ENCODE data around the gene TENM4. TPM values are rescaled to one million over a fixed set of nuclear protein-coding genes. Genes with fewer than 3 reads are reported as not detected.

Gene TENM4
- polyA plus RNA-seq, 1 of the 3 experiments (the other 2 are of a cell fraction): 16.7 TPM

DNA sequence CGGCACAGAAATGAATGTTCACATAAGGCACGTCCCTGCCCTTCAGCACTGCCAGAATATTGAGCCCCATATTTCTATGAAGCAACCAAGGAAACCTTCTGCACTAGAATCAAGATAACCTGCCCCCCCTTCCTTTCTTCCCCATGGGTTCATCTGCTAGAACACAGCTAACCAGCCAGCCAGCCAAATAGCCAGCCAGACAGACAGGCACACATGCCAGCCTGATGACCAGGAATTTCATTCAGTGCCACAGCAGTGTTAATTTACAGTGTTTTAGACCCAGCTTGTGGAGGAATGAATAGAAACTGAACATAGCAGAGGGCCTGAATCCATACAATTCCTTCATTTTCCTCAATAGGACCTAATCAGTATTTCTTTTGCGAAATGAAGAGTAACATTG is 57.0 kb downstream of the TENM4 start:
- H4K20me1 ChIP-seq (ENCODE audit: insufficient read depth): peaks cover 21% of the 10 kb centered on the region
- ChIA-PET CTCF (interaction anchor here (0.7 to 1.5 kb wide), 4 partner anchors 9 to 163 kb away, joined by 3 to 8 read pairs (median 3); no protein-coding TSS in a partner anchor), POLR2A (no interaction called here)
- H3K79me2 ChIP-seq (ENCODE audit: insufficient read depth): peaks cover 31% of the 10 kb centered on the region
- H3K36me3 ChIP-seq (replicated peaks in 1 of 2; ENCODE audit: control insufficient read depth in 1 of 2, insufficient read depth in 2 of 2, low read length in 1 of 2): no peaks in the 10 kb centered on the region
- WGBS (ENCODE audit: low lambda C conversion rate): 81% methylated on average over 3 of the region's 3 CpGs
- H3K9ac ChIP-seq: no peak overlapping the region
- H3K4me3 ChIP-seq (ENCODE audit: low read depth in 2 of 2, low read length in 1 of 2): no peak overlapping the region
- H3K27me3 ChIP-seq (ENCODE audit: insufficient read depth): no peaks in the 10 kb centered on the region
- TF ChIP-seq YY1 (IDR thresholded peaks at IDR 0.05; ENCODE audit: low read depth): no peak
- TF ChIP-seq EP300 (IDR thresholded peaks at IDR 0.05; ENCODE audit: borderline replicate concordance in 1 of 2, low read depth in 1 of 2, low read length in 1 of 2): no peak
- no peak for TF ChIP-seq RCOR1 (IDR thresholded peaks at IDR 0.05; ENCODE audit: low read length)
- no peak for TF ChIP-seq PBX3 (IDR thresholded peaks at IDR 0.05)
- no peak for TF ChIP-seq GABPA (IDR thresholded peaks at IDR 0.05; ENCODE audit: low read depth)
- no peak for TF ChIP-seq GATA2 (CRISPR knock-in tag; IDR thresholded peaks at IDR 0.05)
- TF ChIP-seq FOXM1 (IDR thresholded peaks at IDR 0.05; ENCODE audit: low read depth): no peak
- TF ChIP-seq ELF1 (IDR thresholded peaks at IDR 0.05): no peak
- no peak for TF ChIP-seq FOXJ3 (CRISPR knock-in tag; IDR thresholded peaks at IDR 0.05)
- TF ChIP-seq, protein P1, sequence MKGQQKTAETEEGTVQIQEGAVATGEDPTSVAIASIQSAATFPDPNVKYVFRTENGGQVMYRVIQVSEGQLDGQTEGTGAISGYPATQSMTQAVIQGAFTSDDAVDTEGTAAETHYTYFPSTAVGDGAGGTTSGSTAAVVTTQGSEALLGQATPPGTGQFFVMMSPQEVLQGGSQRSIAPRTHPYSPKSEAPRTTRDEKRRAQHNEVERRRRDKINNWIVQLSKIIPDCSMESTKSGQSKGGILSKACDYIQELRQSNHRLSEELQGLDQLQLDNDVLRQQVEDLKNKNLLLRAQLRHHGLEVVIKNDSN (IDR thresholded peaks at IDR 0.05; ENCODE audit: borderline replicate concordance, low read depth): no peak
- TF ChIP-seq JUND (IDR thresholded peaks at IDR 0.05): no peak
- TF ChIP-seq TAF1 (IDR thresholded peaks at IDR 0.05; ENCODE audit: borderline replicate concordance, low read depth, low read length): no peak
- TF ChIP-seq MAX (IDR thresholded peaks at IDR 0.05; ENCODE audit: low read depth): no peak
- no peak for DNase-seq
- H3K9me2 ChIP-seq: no peaks in the 10 kb centered on the region
- no peaks in the 10 kb centered on the region for H3K9me3 ChIP-seq
- peaks cover 3% of the 10 kb centered on the region for H3F3A ChIP-seq (replicated peaks; ENCODE audit: insufficient read depth)
- no peak overlapping the region for H3K4me2 ChIP-seq
- no peak overlapping the region; a peak in 1 of 4 replicates for H3K27ac ChIP-seq (ENCODE audit: low read depth in 2 of 2, low read length in 1 of 2)
- H3K4me1 ChIP-seq (ENCODE audit: control insufficient read depth in 1 of 2, insufficient read depth in 2 of 2, low read depth in 1 of 2, low read length in 1 of 2): peaks cover 6 to 16% of the 10 kb centered on the region in 2 experiments; a peak in 1 of 4 replicates
- no peak overlapping the region for H2AFZ ChIP-seq (ENCODE audit: low read depth)

GRCh38 chr11:79382301-79383050 is 58.4 kb downstream of the TENM4 start:
- 71% methylated on average over 4 of the region's 6 CpGs for WGBS (ENCODE audit: low lambda C conversion rate)
- no peak overlapping the region for H2AFZ ChIP-seq (ENCODE audit: low read depth)
- no peaks in the 10 kb centered on the region for H3K27me3 ChIP-seq (ENCODE audit: insufficient read depth)
- no peaks in the 10 kb centered on the region for H3K36me3 ChIP-seq (replicated peaks in 1 of 2; ENCODE audit: control insufficient read depth in 1 of 2, insufficient read depth in 2 of 2, low read length in 1 of 2)
- peaks cover 21% of the 10 kb centered on the region for H4K20me1 ChIP-seq (ENCODE audit: insufficient read depth)
- peaks cover 3% of the 10 kb centered on the region for H3F3A ChIP-seq (replicated peaks; ENCODE audit: insufficient read depth)
- peaks cover 6 to 16% of the 10 kb centered on the region in 2 experiments; a peak in 1 of 4 replicates for H3K4me1 ChIP-seq (ENCODE audit: control insufficient read depth in 1 of 2, insufficient read depth in 2 of 2, low read depth in 1 of 2, low read length in 1 of 2)
- ChIA-PET CTCF (interaction anchor here (1.5 kb wide), 1 partner anchor 18 kb away, joined by 8 read pairs; no protein-coding TSS in a partner anchor), POLR2A (no interaction called here)
- TF ChIP-seq, protein P2, sequence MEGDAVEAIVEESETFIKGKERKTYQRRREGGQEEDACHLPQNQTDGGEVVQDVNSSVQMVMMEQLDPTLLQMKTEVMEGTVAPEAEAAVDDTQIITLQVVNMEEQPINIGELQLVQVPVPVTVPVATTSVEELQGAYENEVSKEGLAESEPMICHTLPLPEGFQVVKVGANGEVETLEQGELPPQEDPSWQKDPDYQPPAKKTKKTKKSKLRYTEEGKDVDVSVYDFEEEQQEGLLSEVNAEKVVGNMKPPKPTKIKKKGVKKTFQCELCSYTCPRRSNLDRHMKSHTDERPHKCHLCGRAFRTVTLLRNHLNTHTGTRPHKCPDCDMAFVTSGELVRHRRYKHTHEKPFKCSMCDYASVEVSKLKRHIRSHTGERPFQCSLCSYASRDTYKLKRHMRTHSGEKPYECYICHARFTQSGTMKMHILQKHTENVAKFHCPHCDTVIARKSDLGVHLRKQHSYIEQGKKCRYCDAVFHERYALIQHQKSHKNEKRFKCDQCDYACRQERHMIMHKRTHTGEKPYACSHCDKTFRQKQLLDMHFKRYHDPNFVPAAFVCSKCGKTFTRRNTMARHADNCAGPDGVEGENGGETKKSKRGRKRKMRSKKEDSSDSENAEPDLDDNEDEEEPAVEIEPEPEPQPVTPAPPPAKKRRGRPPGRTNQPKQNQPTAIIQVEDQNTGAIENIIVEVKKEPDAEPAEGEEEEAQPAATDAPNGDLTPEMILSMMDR (IDR thresholded peaks at IDR 0.05): no peak
- TF ChIP-seq SIN3A (IDR thresholded peaks at IDR 0.05; ENCODE audit: borderline replicate concordance, low read depth, low read length) (no peak), TCF12 (IDR thresholded peaks at IDR 0.05) (no peak), RFX5 (IDR thresholded peaks at IDR 0.05; ENCODE audit: low read length) (no peak), JUND (IDR thresholded peaks at IDR 0.05) (no peak), FOSL2 (IDR thresholded peaks at IDR 0.05; ENCODE audit: borderline replicate concordance, low read depth) (no peak), FOXJ3 (CRISPR knock-in tag; IDR thresholded peaks at IDR 0.05) (no peak), CHD2 (IDR thresholded peaks at IDR 0.05; ENCODE audit: low read length, partially characterized antibody) (no peak), NRF1 (IDR thresholded peaks at IDR 0.05; ENCODE audit: low read depth, low read length) (no peak)
- TF ChIP-seq, protein P3, sequence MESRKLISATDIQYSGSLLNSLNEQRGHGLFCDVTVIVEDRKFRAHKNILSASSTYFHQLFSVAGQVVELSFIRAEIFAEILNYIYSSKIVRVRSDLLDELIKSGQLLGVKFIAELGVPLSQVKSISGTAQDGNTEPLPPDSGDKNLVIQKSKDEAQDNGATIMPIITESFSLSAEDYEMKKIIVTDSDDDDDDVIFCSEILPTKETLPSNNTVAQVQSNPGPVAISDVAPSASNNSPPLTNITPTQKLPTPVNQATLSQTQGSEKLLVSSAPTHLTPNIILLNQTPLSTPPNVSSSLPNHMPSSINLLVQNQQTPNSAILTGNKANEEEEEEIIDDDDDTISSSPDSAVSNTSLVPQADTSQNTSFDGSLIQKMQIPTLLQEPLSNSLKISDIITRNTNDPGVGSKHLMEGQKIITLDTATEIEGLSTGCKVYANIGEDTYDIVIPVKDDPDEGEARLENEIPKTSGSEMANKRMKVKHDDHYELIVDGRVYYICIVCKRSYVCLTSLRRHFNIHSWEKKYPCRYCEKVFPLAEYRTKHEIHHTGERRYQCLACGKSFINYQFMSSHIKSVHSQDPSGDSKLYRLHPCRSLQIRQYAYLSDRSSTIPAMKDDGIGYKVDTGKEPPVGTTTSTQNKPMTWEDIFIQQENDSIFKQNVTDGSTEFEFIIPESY (IDR thresholded peaks at IDR 0.05; ENCODE audit: borderline replicate concordance, low read depth): no peak
- TF ChIP-seq, protein P1 (IDR thresholded peaks at IDR 0.05; ENCODE audit: borderline replicate concordance, low read depth): no peak
- H3K9ac ChIP-seq: no peak overlapping the region
- H3K9me2 ChIP-seq: no peaks in the 10 kb centered on the region
- peaks cover 31% of the 10 kb centered on the region for H3K79me2 ChIP-seq (ENCODE audit: insufficient read depth)
- no peak overlapping the region; a peak in 1 of 4 replicates for H3K27ac ChIP-seq (ENCODE audit: low read depth in 2 of 2, low read length in 1 of 2)
- no peak overlapping the region for H3K4me3 ChIP-seq (ENCODE audit: low read depth in 2 of 2, low read length in 1 of 2)
- H3K4me2 ChIP-seq: no peak overlapping the region
- no peak for DNase-seq
- no peaks in the 10 kb centered on the region for H3K9me3 ChIP-seq

All from SK-N-SH (cell line).